ENCODE results near the gene EOMES.

EOMES gene

DNA sequence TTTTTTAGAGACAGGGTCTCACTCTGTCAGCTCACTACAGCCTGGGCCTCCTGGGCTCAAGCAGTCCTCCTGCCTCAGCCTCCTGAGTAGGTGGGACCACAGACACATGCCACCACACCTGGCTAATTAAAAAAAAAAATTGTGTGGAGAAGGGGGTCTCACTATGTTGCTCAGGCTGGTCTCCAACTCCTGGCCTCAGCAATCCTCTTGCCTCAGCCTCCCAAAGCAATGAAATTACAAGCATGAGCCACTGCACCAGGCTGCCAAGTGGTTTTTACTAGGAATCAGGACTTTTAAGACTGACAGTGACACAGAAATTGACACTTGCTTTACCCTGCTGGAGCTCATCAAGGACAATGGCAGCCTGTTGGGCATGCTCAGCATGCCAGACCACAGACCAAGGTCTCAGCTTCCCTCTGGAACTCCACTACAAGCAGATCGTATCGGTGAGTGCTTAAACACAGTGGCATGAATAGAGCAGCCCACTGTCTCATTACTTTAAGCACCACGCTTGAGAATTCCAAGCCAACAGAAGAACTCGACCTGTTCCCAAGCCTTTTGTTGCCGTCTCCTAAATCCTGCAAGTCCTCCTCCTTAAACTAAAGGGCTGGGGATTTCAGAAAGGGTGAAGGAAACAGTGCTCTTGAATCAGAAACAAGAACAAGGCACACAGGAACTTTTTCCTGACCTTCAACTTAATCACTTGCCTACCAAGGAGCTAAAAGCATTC is 41.4 kb downstream of the EOMES start:
- no peak for DNase-seq

DNA sequence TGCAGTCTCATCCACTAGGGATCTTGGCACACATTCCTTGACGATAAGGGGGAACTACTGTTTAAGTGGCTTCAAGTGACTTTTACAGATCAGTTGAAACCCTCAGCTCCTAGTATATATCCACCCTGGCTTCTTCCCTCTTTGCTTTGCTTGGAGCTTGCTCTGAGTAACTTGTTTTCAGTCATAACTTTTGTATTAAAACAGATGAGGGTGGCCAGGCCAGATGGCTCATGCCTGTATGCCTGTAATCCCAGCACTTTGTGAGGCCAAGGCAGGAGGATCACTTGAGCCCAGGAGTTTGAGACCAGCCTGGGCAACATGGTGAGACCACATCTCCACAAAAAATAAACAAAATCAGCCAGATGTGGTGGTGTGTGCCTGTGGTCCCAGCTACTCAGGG is 42.4 kb downstream of the EOMES start:
- no peak for DNase-seq

DNA sequence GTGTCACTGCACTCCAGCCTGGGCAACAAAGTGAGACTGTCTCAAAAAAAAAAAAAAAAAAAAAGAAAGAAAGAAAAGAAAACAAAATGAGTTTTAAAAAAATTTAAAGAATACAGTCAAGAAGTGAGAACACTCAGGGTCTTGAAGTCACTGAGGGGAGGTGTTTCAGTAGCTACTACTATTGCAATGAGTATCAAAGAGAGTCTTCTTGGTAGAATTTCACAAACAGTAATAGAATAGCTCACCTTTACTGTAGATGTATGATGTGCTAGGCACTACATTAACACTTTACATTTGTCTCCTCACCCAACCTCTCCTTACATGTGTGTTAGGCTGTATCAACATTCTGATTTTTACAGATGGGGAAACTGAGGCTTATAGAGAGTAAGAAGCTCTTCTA is 43.9 kb downstream of the EOMES start:
- no peak for DNase-seq

DNA sequence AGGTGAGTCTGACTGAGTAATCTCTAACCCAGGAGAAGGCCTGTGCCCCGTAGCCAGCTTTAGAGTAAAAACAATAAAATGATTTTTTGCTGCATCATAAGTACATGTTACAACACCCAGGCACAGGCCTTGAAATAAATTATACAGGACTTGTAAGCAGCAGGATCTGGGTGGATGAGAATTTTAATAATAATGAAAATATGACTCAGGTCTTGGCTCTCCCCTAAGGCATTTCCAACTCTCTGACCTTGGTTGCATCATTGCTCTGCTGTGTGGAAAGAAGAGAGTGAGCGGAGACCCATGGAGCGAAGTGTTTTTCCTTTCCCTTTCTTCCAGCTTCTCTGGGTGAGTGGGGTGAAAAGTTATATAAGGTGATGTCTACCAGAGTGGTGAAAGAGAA is 44.6 kb downstream of the EOMES start:
- peak; percentile 90 for DNase-seq

DNA sequence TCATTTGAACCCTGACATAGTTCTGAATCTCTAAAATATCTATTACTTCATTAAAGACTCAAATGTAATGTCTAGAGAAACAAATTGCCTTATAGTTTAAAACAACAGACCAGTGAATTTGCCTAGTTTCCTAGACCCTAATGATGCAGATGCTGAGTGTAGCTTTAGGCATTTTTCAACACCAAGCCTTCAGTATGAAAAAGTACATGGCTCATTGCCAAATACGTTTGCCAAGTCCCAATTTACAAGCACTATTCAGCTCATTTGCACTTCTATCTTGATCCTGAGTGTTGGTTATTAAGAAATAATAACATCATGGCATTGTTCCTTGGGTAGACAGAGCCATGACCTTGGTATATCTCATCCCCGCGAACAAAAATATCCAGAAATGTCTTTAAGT is 46.8 kb downstream of the EOMES start:
- DNase-seq: peak; percentile 36

DNA sequence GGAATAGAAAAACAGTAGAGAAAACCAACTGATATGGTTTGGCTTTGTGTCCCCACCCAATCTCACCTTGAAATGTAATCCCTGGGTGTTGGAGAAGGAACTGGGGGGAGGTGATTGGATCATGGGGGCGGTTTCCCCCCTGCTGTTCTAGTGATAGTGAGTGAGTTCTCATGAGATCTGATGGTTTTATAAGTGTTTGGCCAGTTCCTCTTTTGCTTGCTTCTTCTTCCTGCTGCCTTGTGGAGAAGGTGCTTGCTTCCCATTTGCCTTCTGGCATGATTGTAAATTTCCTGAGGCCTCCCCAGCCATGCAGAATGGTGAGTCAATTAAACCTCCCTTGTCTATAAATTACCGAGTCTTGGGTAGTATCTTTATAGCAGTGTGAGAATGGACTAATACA is 48.4 kb downstream of the EOMES start:
- DNase-seq: no peak

DNA sequence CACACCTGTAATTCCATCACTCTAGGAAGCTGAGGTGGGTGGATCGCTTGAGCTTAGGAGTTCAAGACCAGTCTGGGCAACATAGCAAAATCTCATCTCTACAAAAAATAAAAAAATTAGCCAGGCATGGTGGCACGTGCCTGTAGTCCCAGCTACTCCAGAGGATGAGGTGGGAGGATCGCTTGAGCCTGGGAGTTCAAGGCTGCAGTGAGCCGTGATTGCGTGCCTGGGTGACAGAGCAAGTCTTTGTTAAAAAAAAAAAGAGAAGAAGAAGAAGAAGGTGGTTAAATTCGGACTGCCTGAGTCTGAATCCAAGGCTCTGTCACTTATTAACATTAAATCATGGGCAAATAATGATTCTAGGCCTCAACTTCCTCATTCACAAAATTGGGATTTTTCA is 51.0 kb downstream of the EOMES start:
- DNase-seq: no peak

DNA sequence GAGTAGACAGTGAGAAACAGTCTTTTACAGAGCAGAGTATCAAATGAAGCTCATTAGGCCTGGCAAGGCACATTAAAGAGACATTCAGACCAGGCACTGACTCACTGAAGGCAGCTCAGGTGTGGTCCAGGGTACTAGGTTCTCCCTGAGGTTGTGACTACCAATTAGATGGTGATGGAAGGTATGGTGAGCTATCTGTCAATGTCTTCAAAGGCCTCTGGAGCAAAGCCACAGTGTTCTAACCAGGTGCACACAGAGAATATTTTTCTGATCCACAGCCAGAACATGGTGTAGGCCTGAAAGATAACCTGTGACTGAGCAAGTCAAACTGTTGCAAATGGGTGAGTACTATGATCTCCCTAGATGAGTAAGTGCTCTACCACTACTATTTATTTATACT is 51.5 kb downstream of the EOMES start:
- DNase-seq: no peak

DNA sequence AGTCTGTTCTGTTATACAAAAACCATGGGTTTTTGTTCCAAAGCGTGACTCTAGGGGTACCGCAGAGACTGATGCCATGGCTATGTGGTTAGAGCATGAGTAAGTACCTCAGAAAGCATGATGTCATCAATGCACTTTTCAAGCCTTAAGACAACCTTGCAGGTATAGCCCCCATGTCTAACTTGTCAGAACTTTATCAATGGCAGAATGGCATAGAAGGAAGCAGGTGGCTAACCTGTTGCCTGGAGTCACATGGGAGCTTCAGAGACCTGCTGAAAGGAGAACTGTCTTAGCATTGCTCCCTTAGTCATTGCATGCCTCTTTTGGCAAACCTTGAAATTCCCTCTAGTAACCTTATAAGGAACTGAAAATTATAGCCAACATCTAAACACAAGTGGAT is 52.5 kb downstream of the EOMES start:
- DNase-seq: no peak

DNA sequence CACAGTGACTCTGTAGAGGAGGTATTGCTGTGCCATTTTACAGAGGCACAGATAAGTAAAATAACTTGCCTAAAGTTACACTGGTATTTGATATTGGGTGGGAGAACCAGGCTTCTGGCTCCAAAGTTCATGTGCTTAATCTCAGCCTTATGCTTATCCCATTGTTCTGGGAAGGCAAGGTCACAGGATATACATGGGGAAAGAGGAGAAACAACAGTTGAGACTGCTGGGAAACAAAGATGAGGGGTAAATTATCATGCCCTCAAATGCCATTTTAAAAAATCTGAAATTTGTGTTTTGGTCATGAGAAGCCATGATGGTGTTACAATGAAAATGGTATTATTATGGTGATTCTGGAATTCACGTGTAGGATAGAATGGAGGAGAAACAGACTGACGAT is 54.4 kb downstream of the EOMES start:
- no peak for DNase-seq

DNA sequence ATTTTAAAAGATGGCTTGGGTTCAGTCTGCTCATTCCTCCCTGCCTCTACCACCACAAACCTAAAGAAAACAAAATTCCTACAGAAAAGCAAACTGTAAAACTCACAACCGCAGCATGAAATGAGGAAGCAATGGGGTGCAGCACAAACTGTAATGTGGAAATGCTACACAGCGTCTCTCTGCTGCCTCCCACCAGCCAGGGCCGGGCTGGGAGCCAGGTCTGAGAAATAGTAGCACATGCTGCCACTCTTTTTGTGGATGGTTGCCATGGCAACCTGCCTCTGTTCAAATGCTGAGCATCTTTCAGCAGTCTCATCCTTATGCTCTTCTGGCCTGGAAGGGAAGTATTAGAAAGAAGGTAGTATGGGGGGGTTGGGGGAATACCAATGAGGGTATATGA is 55.4 kb downstream of the EOMES start:
- peak; percentile 54 for DNase-seq

DNA sequence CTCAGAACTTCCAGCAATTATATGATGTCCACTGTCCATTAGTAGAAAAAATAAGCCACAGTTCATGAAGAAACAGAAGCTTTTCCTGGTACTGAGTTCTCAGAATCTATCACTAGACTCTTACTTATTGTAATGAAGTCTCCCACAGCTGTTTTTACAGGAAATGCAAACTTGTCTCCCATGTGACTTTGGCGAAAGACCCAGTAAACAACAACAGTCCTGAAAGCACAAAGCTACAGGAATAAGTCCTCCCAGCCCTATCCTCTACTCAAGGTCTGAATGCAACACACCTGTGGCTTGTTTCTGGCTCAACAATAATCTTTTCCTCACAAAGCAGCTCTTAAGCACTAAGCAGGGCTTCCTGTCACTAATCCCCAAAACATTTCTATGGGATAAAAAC is 55.9 kb downstream of the EOMES start:
- DNase-seq: no peak

Measured in EL (cell line).